GM18867 (cell line): Measurements from ENCODE around the gene TLCD3B.

Experiments
- ATAC-seq: cut with Tn5 transposase; IDR thresholded peaks from one replicate; pipeline ENCODE4 v1.9.1; 2021; ENCODE audit warnings: mild to moderate bottlenecking, moderate library complexity; ENCODE audit not compliant: unreplicated experiment

Gene TLCD3B

GRCh38 chr16:29975134-29975538 is 55.9 kb downstream of the TLCD3B start:
- ATAC-seq, result no peak
